Right lobe of liver (tissue), 6 donors: ENCODE results near the gene BHLHE40. TPM values are rescaled to one million over a fixed set of nuclear protein-coding genes. Genes with fewer than 3 reads are reported as not detected.
A peak's percentile ranks its signal among the peaks of the same experiment; 100 is the strongest.

Source experiments
- ATAC-seq, 4 donors: fragments of 200-7000 bp; cut with Tn5 transposase; one replicate each; pipeline ENCODE4 v1.9.1; 2020; ENCODE audit warnings: mild to moderate bottlenecking in 4 of 4, moderate library complexity in 4 of 4
- DNase-seq, 3 donors: peaks; one replicate each; pipeline ENCODE4 v3.0.0-alpha.2; 2020
- H3K27ac ChIP-seq, 3 donors: fragments of 200-600 bp; one replicate each; pipeline ENCODE4 v1.8.0; 2022
- H3K27me3 ChIP-seq, 2 donors: fragments of 200-600 bp; one replicate each; pipeline ENCODE4 v1.8.0; 2022
- H3K36me3 ChIP-seq, 4 donors: fragments of 200-600 bp; sonication (generic) in 1 of 4; one replicate each; pipeline versions ENCODE4 v1.5.1 to v1.8.0; 2017 to 2022; ENCODE audit warnings: control low read depth in 1 of 4
- H3K4me1 ChIP-seq, 4 donors: fragments of 200-600 bp; sonication (generic) in 1 of 4; one replicate each; pipeline versions ENCODE4 v1.5.1 to v1.8.0; 2017 to 2022; ENCODE audit warnings: control low read depth in 1 of 4
- H3K4me3 ChIP-seq, 3 donors: fragments of 200-600 bp; one replicate each; pipeline ENCODE4 v1.8.0; 2022
- H3K9me3 ChIP-seq, 4 donors: fragments of 200-600 bp; sonication (generic) in 1 of 4; one replicate each; pipeline versions ENCODE4 v1.5.1 to v1.8.0; 2017 to 2022; ENCODE audit warnings: control low read depth in 1 of 4
- POLR2A ChIP-seq: fragments of 450-650 bp; IDR thresholded peaks from one replicate; pipeline ENCODE4 v1.6.1; 2017; ENCODE audit warnings: antibody characterized with exemption, mild to moderate bottlenecking
- WGBS: methylation state at CpG from one replicate; pipeline ENCODE4 v1.1.6; 2018; ENCODE audit warnings: low coverage, low lambda C conversion rate; ENCODE audit not compliant: insufficient coverage; ENCODE audit errors: missing lambda C conversion rate; 5-methylcytosine and 5-hydroxymethylcytosine counted together
- intact Hi-C, 2 donors: fragments of 100-400 bp; cut with DNase I; formaldehyde crosslinking; loops; one replicate each; pipeline versions ENCODE4 v1.11.2 to v1.14.1; 2022
- total RNA-seq, 6 experiments: library from RNA; depleted of rRNA in 2 of 6; stranded (reverse); fragments of >200 nt in 2 of 6; fragmentation: NEBNext Ultra II Directional in 3 of 6; extraction: Animal tissue kit (Norgen Biotek cat#: 25700) in 3 of 6; gene quantifications; one replicate each; pipeline versions ENCODE4 v1.1.0 to v1.2.4, GENCODE V29; 2016 to 2023
- TF ChIP-seq, protein P1 (sequence below), 4 donors: fragments of 200-600 bp in 3 of 4; fragments of 450-650 bp in 1 of 4; IDR thresholded peaks; one replicate each; pipeline versions ENCODE4 v1.5.1 to v1.8.0; 2016 to 2022; ENCODE audit warnings: antibody characterized with exemption in 4 of 4, mild to moderate bottlenecking in 2 of 4
- donor health status: DM: no; HTN: yes; CAD: no.
- donor health status: DM: no; HTN: no; CAD: no.
- donor health status: DM: no; HTN: no; CAD: no.
- donor health status: DM: no; HTN: yes; CAD: no.
- donor health status: DM: no; HTN: yes; CAD: no.

The BHLHE40 gene
- total RNA-seq, 6 experiments from 2014 or later: 19.0 to 170 (median 57.7) TPM

GRCh38 chr3:5014391-5014790 is 35.2 kb downstream of the BHLHE40 start:
- no peaks in the 10 kb centered on the region for H3K4me1 ChIP-seq
- H3K36me3 ChIP-seq: no peaks in the 10 kb centered on the region
- H3K27ac ChIP-seq: no peak overlapping the region
- no peaks in the 10 kb centered on the region for H3K9me3 ChIP-seq
- ATAC-seq: no peak
- WGBS: 81% methylated on average over 5 of the region's 7 CpGs
- TF ChIP-seq, protein P1, sequence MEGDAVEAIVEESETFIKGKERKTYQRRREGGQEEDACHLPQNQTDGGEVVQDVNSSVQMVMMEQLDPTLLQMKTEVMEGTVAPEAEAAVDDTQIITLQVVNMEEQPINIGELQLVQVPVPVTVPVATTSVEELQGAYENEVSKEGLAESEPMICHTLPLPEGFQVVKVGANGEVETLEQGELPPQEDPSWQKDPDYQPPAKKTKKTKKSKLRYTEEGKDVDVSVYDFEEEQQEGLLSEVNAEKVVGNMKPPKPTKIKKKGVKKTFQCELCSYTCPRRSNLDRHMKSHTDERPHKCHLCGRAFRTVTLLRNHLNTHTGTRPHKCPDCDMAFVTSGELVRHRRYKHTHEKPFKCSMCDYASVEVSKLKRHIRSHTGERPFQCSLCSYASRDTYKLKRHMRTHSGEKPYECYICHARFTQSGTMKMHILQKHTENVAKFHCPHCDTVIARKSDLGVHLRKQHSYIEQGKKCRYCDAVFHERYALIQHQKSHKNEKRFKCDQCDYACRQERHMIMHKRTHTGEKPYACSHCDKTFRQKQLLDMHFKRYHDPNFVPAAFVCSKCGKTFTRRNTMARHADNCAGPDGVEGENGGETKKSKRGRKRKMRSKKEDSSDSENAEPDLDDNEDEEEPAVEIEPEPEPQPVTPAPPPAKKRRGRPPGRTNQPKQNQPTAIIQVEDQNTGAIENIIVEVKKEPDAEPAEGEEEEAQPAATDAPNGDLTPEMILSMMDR (IDR thresholded peaks at IDR 0.05): no peak
- TF ChIP-seq POLR2A: no peak
- DNase-seq: no peak
- no peak overlapping the region for H3K4me3 ChIP-seq
- intact Hi-C loops: no loop called here
- no peaks in the 10 kb centered on the region for H3K27me3 ChIP-seq

- WGBS: 82% methylated on average over 5 of the region's 5 CpGs
- no peak overlapping the region for H3K4me3 ChIP-seq
- intact Hi-C loops: no loop called here
- H3K36me3 ChIP-seq: no peaks in the 10 kb centered on the region
- DNase-seq (no peak), ATAC-seq (no peak)
- H3K27me3 ChIP-seq: no peaks in the 10 kb centered on the region
- TF ChIP-seq, protein P1 (IDR thresholded peaks at IDR 0.05): no peak
- no peak for TF ChIP-seq POLR2A
- H3K9me3 ChIP-seq: no peaks in the 10 kb centered on the region
- H3K4me1 ChIP-seq: no peaks in the 10 kb centered on the region
- H3K27ac ChIP-seq: no peak overlapping the region
Measured at GRCh38 chr3:5015056-5015455, 35.8 kb downstream of the BHLHE40 start.

GRCh38 chr3:5016211-5017161 is 37.2 kb downstream of the BHLHE40 start:
- Histone ChIP-seq H3K4me3 (no peak overlapping the region), H3K27ac (peak overlapping the region in 1 of 3 donors; percentile 34), H3K9me3 (no peaks in the 10 kb centered on the region), H3K4me1 (no peaks in the 10 kb centered on the region), H3K27me3 (no peaks in the 10 kb centered on the region), H3K36me3 (no peaks in the 10 kb centered on the region)
- WGBS: 48% methylated on average over 11 of the region's 11 CpGs
- intact Hi-C loops: no loop called here
- DNase-seq: peak in 1 of 3 donors; percentile 73
- ATAC-seq: peak; percentile 82 to 94 (median 86)
- no peak for TF ChIP-seq POLR2A
- TF ChIP-seq, protein P1 (IDR thresholded peaks at IDR 0.05): no peak

DNA sequence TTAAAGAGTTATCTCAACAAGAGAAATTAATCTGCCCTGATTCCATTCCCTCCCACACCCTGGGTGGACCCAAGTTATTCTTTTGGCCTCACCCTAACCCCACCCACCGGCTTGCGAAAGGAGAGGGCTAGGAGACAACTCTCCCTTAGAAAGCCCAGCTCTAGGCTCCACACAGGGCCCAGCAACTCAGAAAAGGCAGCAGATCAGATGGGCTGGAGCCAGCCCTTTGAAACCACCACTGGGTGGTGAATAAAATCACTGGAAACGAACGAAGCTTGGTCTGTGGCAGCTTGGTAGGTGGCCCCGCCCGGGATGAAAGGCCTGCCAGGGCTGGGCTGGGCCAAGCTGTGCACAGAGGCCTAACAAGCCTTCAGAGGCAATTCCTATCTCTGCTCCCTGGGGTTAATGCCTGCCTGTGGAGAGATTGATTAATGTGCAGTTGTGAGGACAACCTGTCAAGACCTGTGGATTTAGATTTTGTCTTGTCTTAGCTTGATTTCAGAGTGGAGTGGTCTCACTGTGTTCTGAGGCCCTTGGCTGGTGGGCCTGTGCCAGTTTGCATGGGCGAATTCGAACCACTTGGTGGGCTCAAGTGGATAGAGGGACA is 38.8 kb downstream of the BHLHE40 start:
- WGBS: 63% methylated on average over 8 of the region's 8 CpGs
- Histone ChIP-seq H3K9me3 (no peaks in the 10 kb centered on the region), H3K4me1 (no peaks in the 10 kb centered on the region), H3K27ac (peak overlapping the region in 1 of 3 donors; percentile 28), H3K27me3 (no peaks in the 10 kb centered on the region), H3K4me3 (no peak overlapping the region), H3K36me3 (no peaks in the 10 kb centered on the region)
- DNase-seq (peak in 1 of 3 donors; percentile 37), ATAC-seq (peak in 3 of 4 donors; percentile 14 to 52 (median 24))
- intact Hi-C loops: no loop called here
- TF ChIP-seq, protein P1 (IDR thresholded peaks at IDR 0.05): no peak
- TF ChIP-seq POLR2A: no peak
